ENCODE data around the gene LHFPL4.

The LHFPL4 gene

DNA sequence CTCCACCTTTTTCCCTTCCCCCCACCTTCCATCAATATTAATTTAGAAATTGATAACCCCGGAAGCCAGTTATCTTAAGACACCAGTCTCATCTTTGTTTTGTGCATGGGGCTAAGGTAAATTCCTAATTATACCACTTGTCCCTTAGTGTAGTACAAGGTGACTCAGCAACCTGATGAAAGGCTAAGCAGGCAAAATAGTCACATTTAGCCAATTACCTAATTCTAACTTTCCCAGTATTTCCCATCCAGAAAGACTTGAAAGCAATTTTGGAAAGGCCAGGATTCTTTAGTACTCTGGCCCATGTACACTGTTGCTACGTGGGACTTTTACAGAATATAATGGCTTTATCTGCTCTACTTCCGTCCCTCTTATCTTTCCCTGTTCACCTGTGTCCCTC, 83.6 kb downstream of the LHFPL4 start:
- no peak for DNase-seq

- no peak for DNase-seq
Observed at GRCh38 chr3:9468460-9468859, 85.2 kb downstream of the LHFPL4 start.

- DNase-seq: no peak
Observed at GRCh38 chr3:9467451-9467850, 86.2 kb downstream of the LHFPL4 start.

GRCh38 chr3:9455596-9456131, 98.0 kb downstream of the LHFPL4 start:
- no peak for DNase-seq

GRCh38 chr3:9452417-9452816, 101.2 kb downstream of the LHFPL4 start:
- no peak for DNase-seq

GRCh38 chr3:9450991-9451390, 102.6 kb downstream of the LHFPL4 start:
- DNase-seq: no peak

GRCh38 chr3:9450126-9450525, 103.5 kb downstream of the LHFPL4 start:
- DNase-seq: no peak

- no peak for DNase-seq
Observed at GRCh38 chr3:9448643-9449042, 105.0 kb downstream of the LHFPL4 start.

All from retina (tissue), 1 donor.